HepG2 (cell line): ENCODE measurements around the gene MRRF. TPM values are rescaled to one million over a fixed set of nuclear protein-coding genes. Genes with fewer than 3 reads are reported as not detected.

ENCODE experiments used
- ATAC-seq: fragments of 200-7000 bp; cut with Tn5 transposase; 3 replicates; pipeline ENCODE4 v1.9.1; 2020; ENCODE audit warnings: mild to moderate bottlenecking, moderate library complexity
- BruUV-seq: library from RNA; stranded (reverse); fragments of 400-500 nt; replicated peaks from 2 replicates; lab custom pipeline; 2021; lab: Mats Ljungman, UMichigan
- CTCF ChIA-PET: fragments of 300-600 bp; formaldehyde crosslinking; extraction: SDS; loops from one replicate; lab custom pipeline; 2021; ENCODE audit warnings: low total read pairs, inconsistent platforms, low intra/inter-chr PET ratio; lab: Yijun Ruan, JAX
- POLR2A ChIA-PET: fragments of 350-600 bp; sonication (Branson Sonifier 250); formaldehyde crosslinking; loops from one replicate; lab custom pipeline; 2020; ENCODE audit warnings: antibody characterized with exemption, inconsistent platforms; lab: Yijun Ruan, JAX
- DNase-seq: peaks from one replicate; pipeline ENCODE4 v3.0.0-alpha.2; 2015; ENCODE audit warnings: low spot score
- FAIRE-seq: peaks from 3 replicates; lab custom pipeline; 2011; peaks lifted over from hg19 to GRCh38; lab: Jason Lieb, UNC
- H2AFZ ChIP-seq: one replicate; pipeline ENCODE4 v1.6.1; 2011; ENCODE audit warnings: low read length, inconsistent platforms
- H3K27ac ChIP-seq: fragments of 300-600 bp; 3 replicates; pipeline ENCODE4 v1.8.0; 2011; ENCODE audit warnings: mixed run types, mild to moderate bottlenecking, mixed read lengths, low read length, inconsistent platforms; ENCODE audit not compliant: insufficient read depth; ENCODE audit errors: extremely low read length
- H3K27me3 ChIP-seq, 2 experiments: fragments of 200-600 bp in 1 of 2; 2 replicates in 1 of 2; 3 replicates in 1 of 2; pipeline versions ENCODE4 v1.6.0 to v1.8.0; 2011; ENCODE audit warnings: low read length in 2 of 2, mild to moderate bottlenecking in 2 of 2, moderate library complexity in 2 of 2, inconsistent platforms in 1 of 2; ENCODE audit not compliant: insufficient read depth in 2 of 2, control insufficient read depth in 1 of 2
- H3K36me3 ChIP-seq, 2 experiments: fragments of 200-600 bp in 1 of 2; replicated peaks in 1 of 2; 2 replicates in 1 of 2; 3 replicates in 1 of 2; pipeline versions ENCODE4 v1.5.1 to v1.8.0; 2011; ENCODE audit warnings: low read length in 2 of 2, inconsistent platforms in 1 of 2; ENCODE audit not compliant: insufficient read depth in 2 of 2, control insufficient read depth in 1 of 2
- H3K4me1 ChIP-seq: 2 replicates; pipeline ENCODE4 v1.5.1; 2012; ENCODE audit warnings: low read length, inconsistent platforms; ENCODE audit not compliant: insufficient read depth
- H3K4me2 ChIP-seq: 2 replicates; pipeline ENCODE4 v1.6.0; 2011; ENCODE audit warnings: low read depth, low read length, inconsistent platforms
- H3K4me3 ChIP-seq, 3 experiments: fragments of 200-600 bp in 1 of 3; sonication (generic), shearing (Covaris generic) in 1 of 3; replicated peaks in 1 of 3; 2 replicates each; pipeline ENCODE4 v1.5.1; 2011 to 2016; ENCODE audit warnings: low read length in 3 of 3, inconsistent platforms in 2 of 3, low read depth in 2 of 3, mild to moderate bottlenecking in 2 of 3, control low read depth in 1 of 3, mixed read lengths in 1 of 3; ENCODE audit not compliant: insufficient read depth in 1 of 3
- H3K79me2 ChIP-seq: one replicate; pipeline ENCODE4 v1.6.1; 2011; ENCODE audit warnings: low read length, inconsistent platforms; ENCODE audit not compliant: insufficient read depth
- H3K9ac ChIP-seq: 2 replicates; pipeline ENCODE4 v1.6.0; 2011; ENCODE audit warnings: mild to moderate bottlenecking, low read depth, low read length, inconsistent platforms; ENCODE audit not compliant: insufficient read depth
- H3K9me3 ChIP-seq: 2 replicates; pipeline ENCODE4 v1.5.1; 2012; ENCODE audit warnings: mild to moderate bottlenecking, low read length
- H4K20me1 ChIP-seq: 2 replicates; pipeline ENCODE4 v1.6.0; 2011; ENCODE audit warnings: inconsistent platforms, mild to moderate bottlenecking, low read length, moderate library complexity; ENCODE audit not compliant: insufficient read depth
- BCLAF1 ChIP-seq: fragments of 450-650 bp; IDR thresholded peaks from 2 replicates; pipeline ENCODE4 v1.6.1; 2017; ENCODE audit warnings: mild to moderate bottlenecking
- CEBPB ChIP-seq: IDR thresholded peaks from 2 replicates; pipeline ENCODE4 v1.6.1; 2011; ENCODE audit warnings: low read depth, low read length, improper control_type of control experiment, borderline replicate concordance
- GLI4 ChIP-seq: sonication (generic); formaldehyde crosslinking; IDR thresholded peaks from 2 replicates; pipeline ENCODE4 v1.5.1; 2020; ENCODE audit warnings: missing genetic modification reagents, mild to moderate bottlenecking, moderate library complexity, borderline replicate concordance
- MBD4 ChIP-seq: IDR thresholded peaks from 2 replicates; pipeline ENCODE4 v1.6.1; 2012; ENCODE audit warnings: low read length, inconsistent platforms, borderline replicate concordance
- NFE2 ChIP-seq: sonication (generic); formaldehyde crosslinking; IDR thresholded peaks from 2 replicates; pipeline ENCODE4 v1.4.0; 2020; ENCODE audit warnings: missing genetic modification reagents
- SKI ChIP-seq: fragments of 450-650 bp; IDR thresholded peaks from one replicate; pipeline ENCODE4 v1.6.1; 2018; ENCODE audit warnings: mild to moderate bottlenecking; ENCODE audit not compliant: partially characterized antibody
- ZFP90 ChIP-seq: sonication (generic); formaldehyde crosslinking; IDR thresholded peaks from 2 replicates; pipeline ENCODE4 v1.8.0; 2022; ENCODE audit warnings: missing genetic modification reagents, mild to moderate bottlenecking, inconsistent platforms, borderline replicate concordance
- WGBS: methylation state at CpG from one replicate; pipeline ENCODE4 v1.1.6; 2017; ENCODE audit warnings: low lambda C conversion rate; 5-methylcytosine and 5-hydroxymethylcytosine counted together
- in situ Hi-C: cut with HindIII; loops from 2 replicates; pipeline ENCODE4 v1.10.0; 2017; ENCODE audit warnings: low pct_unique_long_range_greater_than_20kb; ENCODE audit not compliant: extremely low pct_ligation_motif_present
- intact Hi-C: fragments of 100-400 bp; cut with micrococcal nuclease; formaldehyde crosslinking; loops from one replicate; pipeline ENCODE4 v1.10.0; 2022; ENCODE audit not compliant: unreplicated experiment
- polyA plus RNA-seq, 8 experiments: library from polyadenylated mRNA; depleted of rRNA in 3 of 8; stranded (reverse) in 7 of 8; unstranded in 1 of 8; fragments of >200 nt; fragmentation: Illumina TruSeq in 4 of 8; extraction: Trizol in 4 of 8; gene quantifications; 2 replicates each; pipeline versions ENCODE4 v1.2.1 to v1.2.3, GENCODE V29; 2011 to 2016; ENCODE audit warnings: low read depth in 4 of 8, missing spikeins in 1 of 8, mixed read lengths in 1 of 8; ENCODE audit not compliant: insufficient read depth in 1 of 8
- total RNA-seq, 5 experiments: library from RNA; depleted of rRNA; stranded (reverse); fragments of >200 nt; fragmentation: Illumina TruSeq; extraction: Trizol; gene quantifications; 2 replicates each; pipeline ENCODE4 v1.2.3, GENCODE V29; 2016; ENCODE audit warnings: low read depth in 1 of 5
- TF ChIP-seq, protein P1 (sequence below): sonication (generic); formaldehyde crosslinking; IDR thresholded peaks from 2 replicates; pipeline ENCODE4 v1.4.0; 2020; ENCODE audit warnings: missing genetic modification reagents, borderline replicate concordance

The MRRF gene
- total and polyA plus RNA-seq, 2 of the 13 experiments (the other 11 are each of a cell fraction or from before 2014, with no cell fraction given), result 37.3 to 44.3 TPM

GRCh38 chr9:122376796-122377195 lies 112.1 kb downstream of the MRRF start:
- FAIRE-seq, result no peak
- Histone ChIP-seq H3K9me3 (peaks cover 15% of the 10 kb centered on the region), H3K9ac (no peak overlapping the region), H3K79me2 (no peaks in the 10 kb centered on the region), H2AFZ (no peak overlapping the region), H3K4me1 (peaks cover 26% of the 10 kb centered on the region), H3K4me3 (no peak overlapping the region), H3K36me3 (no peaks in the 10 kb centered on the region), H3K27ac (no peak overlapping the region), H3K4me2 (peak overlapping the region; percentile 2; the same call in 1 of the 2 replicates), H3K27me3 (peaks cover 0 to 13% of the 10 kb centered on the region in 2 experiments), H4K20me1 (no peaks in the 10 kb centered on the region)
- no peak for DNase-seq
- ChIA-PET POLR2A (no interaction called here), CTCF (no interaction called here)
- ATAC-seq, result no peak
- no CpG with 5 or more reads among the region's 1 CpG for WGBS
- intact Hi-C loops (no loop called here), in situ Hi-C loops (no loop called here)
- no peak for TF ChIP-seq MBD4
- no peak for TF ChIP-seq NFE2 (CRISPR knock-in tag)
- TF ChIP-seq, protein P1, sequence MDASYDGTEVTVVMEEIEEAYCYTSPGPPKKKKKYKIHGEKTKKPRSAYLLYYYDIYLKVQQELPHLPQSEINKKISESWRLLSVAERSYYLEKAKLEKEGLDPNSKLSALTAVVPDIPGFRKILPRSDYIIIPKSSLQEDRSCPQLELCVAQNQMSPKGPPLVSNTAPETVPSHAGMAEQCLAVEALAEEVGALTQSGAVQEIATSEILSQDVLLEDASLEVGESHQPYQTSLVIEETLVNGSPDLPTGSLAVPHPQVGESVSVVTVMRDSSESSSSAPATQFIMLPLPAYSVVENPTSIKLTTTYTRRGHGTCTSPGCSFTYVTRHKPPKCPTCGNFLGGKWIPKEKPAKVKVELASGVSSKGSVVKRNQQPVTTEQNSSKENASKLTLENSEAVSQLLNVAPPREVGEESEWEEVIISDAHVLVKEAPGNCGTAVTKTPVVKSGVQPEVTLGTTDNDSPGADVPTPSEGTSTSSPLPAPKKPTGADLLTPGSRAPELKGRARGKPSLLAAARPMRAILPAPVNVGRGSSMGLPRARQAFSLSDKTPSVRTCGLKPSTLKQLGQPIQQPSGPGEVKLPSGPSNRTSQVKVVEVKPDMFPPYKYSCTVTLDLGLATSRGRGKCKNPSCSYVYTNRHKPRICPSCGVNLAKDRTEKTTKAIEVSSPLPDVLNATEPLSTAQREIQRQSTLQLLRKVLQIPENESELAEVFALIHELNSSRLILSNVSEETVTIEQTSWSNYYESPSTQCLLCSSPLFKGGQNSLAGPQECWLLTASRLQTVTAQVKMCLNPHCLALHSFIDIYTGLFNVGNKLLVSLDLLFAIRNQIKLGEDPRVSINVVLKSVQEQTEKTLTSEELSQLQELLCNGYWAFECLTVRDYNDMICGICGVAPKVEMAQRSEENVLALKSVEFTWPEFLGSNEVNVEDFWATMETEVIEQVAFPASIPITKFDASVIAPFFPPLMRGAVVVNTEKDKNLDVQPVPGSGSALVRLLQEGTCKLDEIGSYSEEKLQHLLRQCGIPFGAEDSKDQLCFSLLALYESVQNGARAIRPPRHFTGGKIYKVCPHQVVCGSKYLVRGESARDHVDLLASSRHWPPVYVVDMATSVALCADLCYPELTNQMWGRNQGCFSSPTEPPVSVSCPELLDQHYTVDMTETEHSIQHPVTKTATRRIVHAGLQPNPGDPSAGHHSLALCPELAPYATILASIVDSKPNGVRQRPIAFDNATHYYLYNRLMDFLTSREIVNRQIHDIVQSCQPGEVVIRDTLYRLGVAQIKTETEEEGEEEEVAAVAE (CRISPR knock-in tag), result no peak
- TF ChIP-seq GLI4, result no peak
- no peak for TF ChIP-seq ZFP90 (CRISPR knock-in tag)
- no peak for TF ChIP-seq SKI
- TF ChIP-seq BCLAF1, result no peak
- no peak for TF ChIP-seq CEBPB
- no TSS peak for BruUV-seq
